ENCODE results near the gene OBP2A.
A peak's percentile ranks its signal among the peaks of the same experiment; 100 is the strongest.

Gene OBP2A

GRCh38 chr9:135500525-135501260, 45.2 kb upstream of the OBP2A start, which contains the start of gene MRPS2:
MRPS2 (plus strand) TSS chr9:135500682; CDS start chr9:135500711, 29 bp downstream.
- no peaks in the 10 kb centered on the region; the same call in 1 of the 2 replicates for H3K36me3 ChIP-seq (ENCODE audit: insufficient read depth)
- peak within 1 kb of the TSS; percentile 38 for H3K27ac ChIP-seq
- H3K4me1 ChIP-seq (ENCODE audit: low read depth, poor library complexity, severe bottlenecking) = peaks cover 7% of the 10 kb centered on the region
- H4K20me1 ChIP-seq (ENCODE audit: insufficient read depth) = no peaks in the 10 kb centered on the region
- peak within 1 kb of the TSS; percentile 79 for H3K9ac ChIP-seq
- no peak within 1 kb of the TSS for H3K4me3 ChIP-seq (IDR thresholded peaks at IDR 0.05; ENCODE audit: insufficient read depth, low read depth, low read length)
- H3K27me3 ChIP-seq (ENCODE audit: insufficient read depth, low read depth) = peaks cover 11% of the 10 kb centered on the region; the same call in 1 of the 2 replicates
- H3K79me2 ChIP-seq (ENCODE audit: insufficient read depth, low read depth) = peaks cover 12% of the 10 kb centered on the region
- H2AFZ ChIP-seq (ENCODE audit: low read depth) = peak within 1 kb of the TSS; percentile 83
- peak within 1 kb of the TSS; percentile 99 for H3K4me2 ChIP-seq
- TF ChIP-seq CTCF (conservative IDR thresholded peaks at IDR 0.05; ENCODE audit: low read depth, low read length) = peak; percentile 50

GRCh38 chr9:135501261-135502167, 44.4 kb upstream of the OBP2A start:
- Histone ChIP-seq H3K9ac (peak overlapping the region; percentile 79), H3K4me3 (IDR thresholded peaks at IDR 0.05; ENCODE audit: insufficient read depth, low read depth, low read length) (no peak overlapping the region), H3K27me3 (ENCODE audit: insufficient read depth, low read depth) (peaks cover 8% of the 10 kb centered on the region; the same call in 1 of the 2 replicates), H3K4me2 (peak overlapping the region; percentile 99), H3K27ac (no peak overlapping the region), H2AFZ (ENCODE audit: low read depth) (peak overlapping the region; percentile 83; the same call in 1 of the 2 replicates), H3K36me3 (ENCODE audit: insufficient read depth) (no peaks in the 10 kb centered on the region; the same call in 1 of the 2 replicates), H3K79me2 (ENCODE audit: insufficient read depth, low read depth) (peaks cover 12% of the 10 kb centered on the region), H3K4me1 (ENCODE audit: low read depth, poor library complexity, severe bottlenecking) (peaks cover 7% of the 10 kb centered on the region), H4K20me1 (ENCODE audit: insufficient read depth) (no peaks in the 10 kb centered on the region)
- no peak for TF ChIP-seq CTCF (conservative IDR thresholded peaks at IDR 0.05; ENCODE audit: low read depth, low read length)

- Histone ChIP-seq H3K79me2 (ENCODE audit: insufficient read depth, low read depth) (peaks cover 12% of the 10 kb centered on the region), H3K27ac (no peak overlapping the region), H2AFZ (ENCODE audit: low read depth) (no peak overlapping the region), H3K9ac (no peak overlapping the region), H4K20me1 (ENCODE audit: insufficient read depth) (no peaks in the 10 kb centered on the region), H3K4me2 (peak overlapping the region; percentile 99), H3K4me3 (IDR thresholded peaks at IDR 0.05; ENCODE audit: insufficient read depth, low read depth, low read length) (no peak overlapping the region), H3K4me1 (ENCODE audit: low read depth, poor library complexity, severe bottlenecking) (peaks cover 7% of the 10 kb centered on the region), H3K36me3 (ENCODE audit: insufficient read depth) (no peaks in the 10 kb centered on the region; the same call in 1 of the 2 replicates), H3K27me3 (ENCODE audit: insufficient read depth, low read depth) (peaks cover 8% of the 10 kb centered on the region; the same call in 1 of the 2 replicates)
- no peak for TF ChIP-seq CTCF (conservative IDR thresholded peaks at IDR 0.05; ENCODE audit: low read depth, low read length)
These were observed 43.6 kb upstream of the OBP2A start for GRCh38 chr9:135502168-135502872.

GRCh38 chr9:135502873-135503321, 43.0 kb upstream of the OBP2A start:
- H3K9ac ChIP-seq = no peak overlapping the region
- H3K27ac ChIP-seq = no peak overlapping the region
- H3K4me1 ChIP-seq (ENCODE audit: low read depth, poor library complexity, severe bottlenecking) = peaks cover 7% of the 10 kb centered on the region
- peaks cover 12% of the 10 kb centered on the region for H3K79me2 ChIP-seq (ENCODE audit: insufficient read depth, low read depth)
- no peaks in the 10 kb centered on the region for H4K20me1 ChIP-seq (ENCODE audit: insufficient read depth)
- no peak overlapping the region for H2AFZ ChIP-seq (ENCODE audit: low read depth)
- H3K27me3 ChIP-seq (ENCODE audit: insufficient read depth, low read depth) = peaks cover 6% of the 10 kb centered on the region; the same call in 1 of the 2 replicates
- TF ChIP-seq CTCF (conservative IDR thresholded peaks at IDR 0.05; ENCODE audit: low read depth, low read length) = no peak
- H3K4me3 ChIP-seq (IDR thresholded peaks at IDR 0.05; ENCODE audit: insufficient read depth, low read depth, low read length) = no peak overlapping the region
- H3K36me3 ChIP-seq (ENCODE audit: insufficient read depth) = no peaks in the 10 kb centered on the region; the same call in 1 of the 2 replicates
- no peak overlapping the region for H3K4me2 ChIP-seq
